ENCODE results near the gene HES3.

GRCh38 chr1:6221210-6221784 lies 22.7 kb upstream of the HES3 start:
- TF ChIP-seq CTCF (IDR thresholded peaks at IDR 0.05; ENCODE audit: insufficient read depth, low read length): no peak
- TF ChIP-seq POLR2AphosphoS5 (IDR thresholded peaks at IDR 0.05; ENCODE audit: low read depth): no peak
- TF ChIP-seq GABPA (IDR thresholded peaks at IDR 0.05; ENCODE audit: low read depth): no peak
- TF ChIP-seq REST (IDR thresholded peaks at IDR 0.05; ENCODE audit: insufficient replicate concordance, low read depth): no peak
- TF ChIP-seq SPI1 (IDR thresholded peaks at IDR 0.05; ENCODE audit: borderline replicate concordance, low read depth): no peak
